GM21529 (cell line): ENCODE data around the gene RING1.

Experiments used
- ATAC-seq: cut with Tn5 transposase; IDR thresholded peaks from one replicate; pipeline ENCODE4 v1.9.1; 2021; ENCODE audit not compliant: unreplicated experiment

RING1 gene

DNA sequence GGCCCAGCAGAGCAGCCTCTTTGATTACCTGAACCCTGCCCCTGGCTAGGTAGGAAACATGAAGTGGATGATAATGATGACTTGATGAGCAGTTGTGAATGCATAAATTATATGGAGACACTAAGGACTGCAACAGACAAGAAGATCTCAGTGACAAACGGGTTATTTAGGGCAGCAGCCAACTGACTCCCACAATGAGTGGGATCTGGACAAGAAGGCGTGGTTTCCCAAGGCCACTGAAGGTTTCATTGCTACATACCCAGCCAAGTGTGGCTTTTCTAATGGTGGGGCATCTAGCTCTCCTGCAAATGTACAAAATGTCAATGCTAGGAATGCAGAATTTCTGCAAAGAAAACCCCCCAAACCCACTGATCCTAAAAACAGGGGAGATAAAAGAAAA lies 29.4 kb downstream of the RING1 start:
- ATAC-seq = no peak

DNA sequence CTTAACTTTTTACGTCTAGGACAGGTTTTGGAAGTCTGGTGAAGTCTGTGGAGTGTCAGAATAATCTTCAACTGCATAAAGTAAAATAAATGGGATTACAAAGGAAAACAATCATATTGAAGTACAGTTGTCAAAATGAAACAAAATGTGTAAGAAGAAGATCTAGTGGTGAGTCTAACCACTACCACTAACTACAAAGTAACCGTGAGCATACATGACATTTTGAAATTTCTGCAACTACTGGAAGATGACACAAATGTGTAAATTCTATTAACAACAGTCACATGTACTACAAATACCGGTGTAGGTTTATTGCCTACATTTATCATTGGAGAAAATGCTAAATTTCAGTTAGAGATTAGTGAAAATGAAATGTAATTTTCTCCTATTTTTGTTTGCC lies 33.7 kb downstream of the RING1 start:
- no peak for ATAC-seq

DNA sequence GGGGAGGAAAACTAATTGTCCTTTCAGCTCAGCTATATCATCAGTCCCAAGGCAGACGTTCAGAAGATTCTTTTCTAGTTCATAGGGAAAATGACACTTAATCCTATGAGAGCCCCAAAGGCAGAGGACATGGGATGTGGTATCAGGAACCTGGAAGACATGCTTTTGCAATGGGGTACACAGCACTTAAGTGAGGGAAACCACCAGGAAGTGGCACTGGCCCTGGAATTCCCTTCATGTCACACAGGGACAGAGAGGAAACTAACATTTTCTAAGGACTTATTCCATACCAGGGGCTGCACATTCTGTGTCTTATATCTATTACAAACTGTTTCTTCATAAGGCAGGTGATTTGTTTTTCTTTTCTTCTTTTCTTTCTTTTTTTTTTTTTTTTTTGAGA lies 35.2 kb downstream of the RING1 start:
- no peak for ATAC-seq

DNA sequence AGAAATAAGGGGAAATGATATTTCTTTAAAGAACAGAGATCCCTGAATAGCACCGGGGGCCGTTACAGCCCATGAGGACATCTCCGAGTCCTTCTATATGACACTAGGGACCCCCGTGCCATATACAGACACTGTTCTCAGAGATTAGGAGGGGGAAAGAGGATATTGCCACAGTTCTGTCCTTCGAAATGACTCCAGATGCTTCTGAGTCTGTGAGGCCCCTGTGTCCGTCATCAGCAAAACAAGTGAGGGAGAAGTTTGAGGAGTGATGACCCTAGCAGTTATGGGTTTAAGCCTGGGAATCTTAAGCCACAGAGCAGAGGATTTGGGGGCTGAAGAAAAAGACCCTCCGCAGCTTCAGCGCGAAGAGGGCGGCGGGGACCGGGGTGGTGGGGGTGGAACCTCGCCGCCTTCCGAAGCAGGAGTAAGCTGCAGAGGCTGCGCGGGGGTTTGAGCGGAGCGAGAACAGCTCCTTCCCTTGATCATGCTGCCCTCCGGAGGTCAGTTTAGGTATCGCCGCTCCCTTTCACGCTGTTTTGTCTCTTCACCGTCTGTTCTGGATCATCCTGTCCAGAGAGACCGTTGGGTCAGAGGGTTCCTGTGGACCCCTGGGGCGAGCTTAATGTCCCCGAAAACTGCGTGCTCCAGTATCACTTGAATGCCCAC lies 39.8 kb downstream of the RING1 start:
- peak; percentile 43 for ATAC-seq

DNA sequence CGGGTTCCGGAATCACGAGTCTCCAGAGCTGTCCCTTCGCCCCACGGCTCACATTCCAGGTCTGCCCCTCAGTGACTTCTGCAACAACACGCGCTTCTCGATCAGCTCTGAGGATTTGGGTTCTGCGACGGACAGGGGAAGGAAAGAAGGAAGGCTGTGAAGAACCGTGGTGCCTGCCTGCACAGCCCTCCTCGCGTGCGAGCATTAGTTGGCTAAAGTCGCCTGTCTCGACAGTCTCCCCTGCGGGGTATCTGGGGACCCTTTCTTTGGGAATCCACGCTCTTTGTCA lies 40.3 kb downstream of the RING1 start:
- peak; percentile 2 for ATAC-seq

DNA sequence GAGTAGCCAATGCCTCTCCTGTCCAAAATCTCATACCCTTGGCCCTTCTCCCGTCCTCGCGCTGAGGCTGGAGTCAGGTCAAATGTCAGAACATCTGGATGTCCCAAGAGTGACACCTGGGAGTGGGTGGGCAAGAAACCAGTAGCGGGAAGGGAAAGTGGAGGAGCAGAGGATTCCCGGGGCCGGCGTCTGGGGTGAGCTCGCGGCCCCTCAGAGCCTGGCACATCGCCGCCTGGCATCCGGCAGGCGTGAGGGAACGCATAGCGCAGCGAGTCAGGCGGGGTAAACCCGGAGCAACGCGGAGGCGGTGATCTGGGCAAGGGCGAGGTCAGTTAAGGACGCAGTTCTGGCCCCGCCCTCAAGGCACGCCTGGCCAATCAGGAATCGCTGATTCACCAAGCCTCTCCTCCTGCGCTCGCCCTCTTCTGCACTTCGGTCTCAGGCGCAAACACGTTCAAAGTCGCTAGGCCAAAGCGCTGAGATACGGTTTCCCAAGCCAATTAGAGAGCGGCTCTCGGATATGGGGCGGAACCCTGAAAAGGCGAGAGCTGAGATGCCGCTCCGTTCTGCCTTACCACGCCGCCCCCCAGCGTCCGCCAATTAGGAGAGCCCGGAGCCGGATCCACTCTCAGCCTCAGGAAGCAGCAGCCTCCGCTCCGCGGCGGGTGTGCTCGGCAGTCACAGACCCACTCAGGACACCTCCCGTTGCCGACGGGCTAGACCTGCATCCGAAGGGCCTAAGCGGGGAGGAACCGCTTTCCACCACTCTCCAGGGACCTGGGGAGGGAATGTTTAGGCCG lies 40.8 kb downstream of the RING1 start:
- ATAC-seq = peak; percentile 89

DNA sequence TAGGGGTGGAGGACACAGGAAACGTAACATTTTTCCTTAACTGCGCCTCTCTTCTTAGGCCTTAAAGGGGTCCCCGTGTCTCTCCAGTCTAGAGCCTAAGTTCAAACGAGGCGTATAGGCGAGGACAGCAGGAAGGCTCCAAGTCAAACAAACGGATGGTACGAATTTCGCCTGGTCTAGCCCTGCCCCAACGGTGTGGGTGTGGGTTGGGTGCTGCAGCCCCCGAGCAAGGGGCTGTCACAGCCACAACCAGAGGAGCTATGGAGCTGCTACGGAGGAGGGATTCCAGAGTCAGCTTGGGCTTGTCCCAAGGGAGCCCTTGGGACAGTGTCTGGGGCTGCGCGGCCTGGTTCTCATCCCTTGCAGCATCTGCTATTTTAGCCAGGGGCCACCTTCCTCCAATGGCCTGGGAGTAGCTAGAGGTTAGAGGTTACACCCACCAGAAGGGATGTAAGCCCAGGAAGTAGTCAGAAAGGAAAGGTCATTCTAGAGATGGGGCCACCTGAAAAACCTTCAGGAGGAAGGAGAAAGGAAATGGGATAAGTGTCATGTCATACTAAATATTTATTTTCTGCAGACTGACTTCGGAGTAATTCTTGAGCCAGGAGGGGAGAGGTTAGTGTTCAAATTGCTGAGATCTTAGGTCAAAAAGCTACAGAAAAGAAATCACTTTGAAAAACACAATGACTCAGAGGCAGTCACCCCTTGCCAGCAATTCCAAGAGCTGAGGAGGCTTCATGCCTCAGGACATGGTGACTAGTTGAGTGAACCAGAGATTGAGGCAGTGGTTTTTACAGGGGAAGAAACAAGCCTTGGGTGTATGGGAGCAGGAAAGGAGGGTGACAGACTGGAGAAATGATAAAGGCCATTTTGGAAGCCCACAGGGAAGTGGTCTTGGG lies 41.7 kb downstream of the RING1 start:
- no peak for ATAC-seq

DNA sequence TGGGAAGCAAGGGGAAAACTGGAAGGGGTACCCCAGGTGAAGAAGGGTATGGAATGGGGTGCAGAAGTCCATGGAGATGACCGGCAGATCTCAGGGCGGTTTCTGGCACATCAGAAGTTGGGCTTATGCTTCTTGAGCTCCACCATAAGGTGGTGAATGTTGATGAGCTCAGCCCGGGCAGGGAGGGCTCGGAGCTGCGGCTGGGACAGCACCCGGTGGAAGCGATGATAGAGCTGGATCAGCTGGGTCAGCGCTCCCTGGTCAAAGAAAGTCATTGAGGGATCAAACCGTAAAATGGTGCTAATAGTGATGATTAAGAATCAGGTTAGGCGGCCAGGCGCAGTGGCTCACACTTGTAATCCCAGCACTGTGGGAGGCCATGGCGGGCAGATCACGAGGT lies 42.4 kb downstream of the RING1 start:
- ATAC-seq = no peak

DNA sequence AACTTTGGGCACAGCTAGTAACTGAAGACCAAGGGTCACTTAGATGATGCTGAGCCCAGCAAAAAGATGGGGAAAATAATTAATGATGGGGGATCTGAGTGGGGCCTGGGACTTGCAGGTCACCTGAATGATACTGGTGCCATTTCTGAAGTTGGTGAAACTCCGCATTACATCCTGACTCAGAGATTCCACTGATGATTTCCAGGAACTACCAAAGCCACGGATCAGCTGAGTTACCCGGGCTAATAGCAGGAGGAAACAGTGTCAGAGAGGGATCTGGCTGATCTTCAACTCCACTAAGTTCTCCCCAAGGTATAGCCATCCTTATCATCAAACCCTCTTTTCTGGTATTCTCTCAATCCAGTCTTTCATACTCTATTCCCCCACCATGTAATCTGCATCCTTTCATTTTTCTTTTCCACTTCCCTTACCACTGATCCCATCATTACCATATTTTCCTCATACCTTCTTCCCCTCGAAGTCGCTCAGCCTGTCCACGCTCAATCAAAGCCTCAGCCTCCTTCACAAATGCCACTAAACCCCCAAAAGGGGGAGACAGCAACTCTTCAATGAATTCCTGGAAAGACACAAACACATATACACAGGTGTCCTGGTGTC lies 43.2 kb downstream of the RING1 start:
- ATAC-seq = no peak

DNA sequence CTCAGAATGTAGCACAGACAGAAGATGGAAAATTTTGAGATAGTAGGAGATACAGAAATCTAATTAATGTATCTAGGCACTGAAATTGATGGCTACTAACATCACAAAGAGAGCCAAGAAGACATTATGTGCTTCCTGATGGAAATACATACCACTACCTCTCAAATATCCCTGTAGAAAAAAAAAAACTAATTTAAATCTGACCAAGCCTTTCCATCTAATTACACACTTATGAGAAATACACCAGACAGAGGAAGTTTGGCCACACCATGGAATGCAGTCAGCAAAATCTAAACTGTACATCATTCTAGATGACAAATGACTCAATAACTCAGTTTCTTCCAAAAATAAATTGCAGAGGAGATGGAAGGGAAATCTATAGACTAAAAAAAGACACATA lies 44.5 kb downstream of the RING1 start:
- ATAC-seq = no peak

DNA sequence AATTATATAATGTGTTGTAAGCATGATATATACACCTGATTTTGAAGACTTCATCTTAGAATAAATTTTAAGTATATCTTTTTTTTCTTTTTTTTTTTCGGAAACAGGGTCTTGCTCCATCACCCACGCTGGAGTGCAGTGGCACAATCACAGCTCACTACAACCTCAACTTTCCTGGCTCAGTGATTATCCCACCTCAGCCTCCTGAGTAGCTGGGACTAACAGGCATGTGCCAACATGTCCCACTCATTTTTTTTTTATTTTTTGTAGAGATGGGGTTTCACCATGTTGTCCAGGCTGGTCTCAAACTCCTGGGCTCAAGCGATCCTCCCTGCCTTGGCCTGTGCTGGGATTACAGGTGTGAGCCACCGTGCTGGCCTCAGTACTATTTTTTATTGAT lies 46.3 kb downstream of the RING1 start:
- ATAC-seq = no peak

DNA sequence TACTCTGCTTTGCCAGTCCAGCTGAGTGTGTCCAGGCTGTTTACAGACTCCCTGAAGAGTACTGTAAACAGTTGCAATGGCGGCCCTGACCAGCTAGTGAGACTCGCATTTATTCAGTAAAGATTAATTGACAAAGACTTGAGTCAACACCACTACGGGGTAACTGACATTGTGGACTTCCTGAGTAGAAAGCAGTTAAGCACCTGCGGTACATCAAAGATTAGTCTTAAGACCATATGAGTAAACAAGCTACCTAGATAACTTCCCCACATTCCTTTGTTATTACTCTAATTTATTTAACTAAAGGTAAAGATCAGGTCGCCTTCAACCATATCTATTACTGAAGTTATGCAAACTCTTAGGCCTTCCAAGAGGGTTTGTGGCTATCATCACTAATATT lies 50.7 kb downstream of the RING1 start:
- ATAC-seq = no peak
